ENCODE data around the gene EFCAB11. TPM values are rescaled to one million over a fixed set of nuclear protein-coding genes. Genes with fewer than 3 reads are reported as not detected.

The EFCAB11 gene
- total and polyA plus RNA-seq, 2 experiments from 2014 or later, result 7.2 to 10.8 TPM

- Histone ChIP-seq H4K20me1 (ENCODE audit: insufficient read depth, poor library complexity, severe bottlenecking) (no peaks in the 10 kb centered on the region), H3K9me2 (replicated peaks; ENCODE audit: insufficient read depth) (no peaks in the 10 kb centered on the region), H3K27ac (no peak overlapping the region), H3K79me2 (no peaks in the 10 kb centered on the region), H3K4me2 (no peak overlapping the region), H3K36me3 (replicated peaks; ENCODE audit: insufficient read depth, low read depth) (no peaks in the 10 kb centered on the region), H3K4me3 (no peak overlapping the region), H3K4me1 (ENCODE audit: insufficient read depth) (peaks cover 7% of the 10 kb centered on the region), H3K27me3 (no peaks in the 10 kb centered on the region), H3K9me3 (ENCODE audit: low read depth) (no peaks in the 10 kb centered on the region), H2AFZ (no peak overlapping the region)
- 86% methylated on average over 5 of the region's 5 CpGs for WGBS (ENCODE audit: low lambda C conversion rate, missing lambda C conversion rate)
- DNase-seq (ENCODE audit: low spot score), result no peak
- TF ChIP-seq CTCF (IDR thresholded peaks at IDR 0.05; ENCODE audit: poor library complexity), result no peak
- no peak for TF ChIP-seq EZH2 (IDR thresholded peaks at IDR 0.05; ENCODE audit: borderline replicate concordance)
- TF ChIP-seq EZH2phosphoT487 (IDR thresholded peaks at IDR 0.05; ENCODE audit: low read depth, severe bottlenecking, unreplicated experiment), result no peak
Measured at GRCh38 chr14:89810101-89810500, 144.4 kb downstream of the EFCAB11 start.

DNA sequence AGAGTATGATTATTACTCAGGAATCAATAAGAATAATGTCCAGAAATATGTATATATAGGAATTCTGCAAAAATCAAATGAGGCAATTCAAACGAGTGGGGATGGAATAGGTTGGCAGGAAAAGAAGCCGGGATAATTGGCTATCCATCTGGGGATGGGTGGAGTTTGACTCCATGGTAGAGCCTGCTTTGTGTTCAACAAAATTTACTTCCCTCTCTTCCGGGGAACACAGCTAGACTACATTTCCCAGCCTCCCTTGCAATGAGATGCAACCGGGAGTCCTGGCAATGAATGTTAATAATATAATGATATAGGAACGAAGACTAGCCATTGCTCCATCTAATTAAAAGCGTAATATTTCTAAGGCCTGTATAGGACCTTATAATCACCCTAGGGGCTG lies 146.6 kb downstream of the EFCAB11 start:
- no peak overlapping the region for H3K4me3 ChIP-seq
- H3K9me3 ChIP-seq (ENCODE audit: low read depth), result no peaks in the 10 kb centered on the region
- H3K79me2 ChIP-seq, result no peaks in the 10 kb centered on the region
- H3K36me3 ChIP-seq (replicated peaks; ENCODE audit: insufficient read depth, low read depth), result no peaks in the 10 kb centered on the region
- no peaks in the 10 kb centered on the region for H4K20me1 ChIP-seq (ENCODE audit: insufficient read depth, poor library complexity, severe bottlenecking)
- no peaks in the 10 kb centered on the region for H3K27me3 ChIP-seq
- no peak overlapping the region for H3K27ac ChIP-seq
- no peaks in the 10 kb centered on the region for H3K9me2 ChIP-seq (replicated peaks; ENCODE audit: insufficient read depth)
- 73% methylated on average over 6 of the region's 6 CpGs for WGBS (ENCODE audit: low lambda C conversion rate, missing lambda C conversion rate)
- H3K4me1 ChIP-seq (ENCODE audit: insufficient read depth), result peaks cover 7% of the 10 kb centered on the region
- H3K4me2 ChIP-seq, result no peak overlapping the region
- no peak overlapping the region for H2AFZ ChIP-seq
- DNase-seq (ENCODE audit: low spot score), result no peak
- no peak for TF ChIP-seq EZH2 (IDR thresholded peaks at IDR 0.05; ENCODE audit: borderline replicate concordance)
- no peak for TF ChIP-seq EZH2phosphoT487 (IDR thresholded peaks at IDR 0.05; ENCODE audit: low read depth, severe bottlenecking, unreplicated experiment)
- no peak for TF ChIP-seq CTCF (IDR thresholded peaks at IDR 0.05; ENCODE audit: poor library complexity)

DNA sequence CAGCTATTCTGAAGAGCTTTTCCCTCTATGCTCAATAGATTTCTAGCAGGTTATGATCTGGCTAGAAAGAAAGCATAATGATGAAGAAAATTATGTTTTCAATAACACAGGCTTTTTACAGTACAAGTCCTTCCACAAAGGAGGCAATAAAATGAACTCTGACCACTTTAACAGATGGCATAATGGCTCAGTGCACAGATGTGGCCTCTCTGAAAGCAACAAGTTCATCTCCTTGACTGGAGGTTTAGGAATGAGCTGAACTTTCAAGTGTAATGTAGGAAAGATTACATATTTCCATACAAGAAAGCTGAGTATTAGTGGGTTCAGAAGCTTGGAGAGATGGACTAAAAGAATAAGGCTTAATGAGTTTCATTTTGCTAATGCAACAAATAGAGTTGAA lies 147.4 kb downstream of the EFCAB11 start:
- Histone ChIP-seq H3K27me3 (no peaks in the 10 kb centered on the region), H3K79me2 (no peaks in the 10 kb centered on the region), H3K9me2 (replicated peaks; ENCODE audit: insufficient read depth) (no peaks in the 10 kb centered on the region), H3K36me3 (replicated peaks; ENCODE audit: insufficient read depth, low read depth) (no peaks in the 10 kb centered on the region), H3K4me1 (ENCODE audit: insufficient read depth) (peaks cover 7% of the 10 kb centered on the region), H3K4me3 (no peak overlapping the region), H3K9me3 (ENCODE audit: low read depth) (no peaks in the 10 kb centered on the region), H3K27ac (no peak overlapping the region), H3K4me2 (no peak overlapping the region), H2AFZ (no peak overlapping the region), H4K20me1 (ENCODE audit: insufficient read depth, poor library complexity, severe bottlenecking) (no peaks in the 10 kb centered on the region)
- no peak for TF ChIP-seq EZH2phosphoT487 (IDR thresholded peaks at IDR 0.05; ENCODE audit: low read depth, severe bottlenecking, unreplicated experiment)
- TF ChIP-seq CTCF (IDR thresholded peaks at IDR 0.05; ENCODE audit: poor library complexity), result no peak
- TF ChIP-seq EZH2 (IDR thresholded peaks at IDR 0.05; ENCODE audit: borderline replicate concordance), result no peak
- DNase-seq (ENCODE audit: low spot score), result no peak

- H2AFZ ChIP-seq, result no peak overlapping the region
- WGBS (ENCODE audit: low lambda C conversion rate, missing lambda C conversion rate), result 88% methylated on average over 2 of the region's 2 CpGs
- H3K9me2 ChIP-seq (replicated peaks; ENCODE audit: insufficient read depth), result no peaks in the 10 kb centered on the region
- H4K20me1 ChIP-seq (ENCODE audit: insufficient read depth, poor library complexity, severe bottlenecking), result no peaks in the 10 kb centered on the region
- H3K4me1 ChIP-seq (ENCODE audit: insufficient read depth), result peaks cover 7% of the 10 kb centered on the region
- H3K27ac ChIP-seq, result no peak overlapping the region
- H3K36me3 ChIP-seq (replicated peaks; ENCODE audit: insufficient read depth, low read depth), result no peaks in the 10 kb centered on the region
- no peak for DNase-seq (ENCODE audit: low spot score)
- no peaks in the 10 kb centered on the region for H3K9me3 ChIP-seq (ENCODE audit: low read depth)
- no peak overlapping the region for H3K4me2 ChIP-seq
- no peak overlapping the region for H3K4me3 ChIP-seq
- TF ChIP-seq EZH2 (IDR thresholded peaks at IDR 0.05; ENCODE audit: borderline replicate concordance), result no peak
- no peak for TF ChIP-seq EZH2phosphoT487 (IDR thresholded peaks at IDR 0.05; ENCODE audit: low read depth, severe bottlenecking, unreplicated experiment)
- TF ChIP-seq CTCF (IDR thresholded peaks at IDR 0.05; ENCODE audit: poor library complexity), result no peak
- no peaks in the 10 kb centered on the region for H3K27me3 ChIP-seq
- no peaks in the 10 kb centered on the region for H3K79me2 ChIP-seq
Measured at GRCh38 chr14:89806451-89806850, 148.1 kb downstream of the EFCAB11 start.

Data from hepatocyte (in vitro differentiated cells).